RWPE2 (cell line): ENCODE results near the gene AHNAK2.

Experiments used
- ATAC-seq: fragments of 200-7000 bp; cut with Tn5 transposase; 3 replicates; pipeline ENCODE4 v1.9.1; 2021; ENCODE audit warnings: low read depth
- DNase-seq: peaks from one replicate; pipeline ENCODE4 v3.0.0-alpha.2; 2020; ENCODE audit warnings: low spot score
- H3K27ac ChIP-seq: fragments of 450-650 bp; 2 replicates; pipeline ENCODE4 v1.5.1; 2017; ENCODE audit warnings: mild to moderate bottlenecking; ENCODE audit not compliant: poor library complexity, severe bottlenecking
- H3K27me3 ChIP-seq: fragments of 250-450 bp; sonication (Bioruptor Pico); 2 replicates; pipeline ENCODE4 v1.5.1; 2021; ENCODE audit warnings: mild to moderate bottlenecking, moderate library complexity; ENCODE audit not compliant: insufficient read depth, poor library complexity, severe bottlenecking
- H3K36me3 ChIP-seq: fragments of 250-450 bp; sonication (Bioruptor Pico); 2 replicates; pipeline ENCODE4 v1.5.1; 2020; ENCODE audit warnings: low read depth, mild to moderate bottlenecking, moderate library complexity
- H3K4me1 ChIP-seq: fragments of 250-450 bp; sonication (Bioruptor Pico); 2 replicates; pipeline ENCODE4 v1.5.1; 2021; ENCODE audit warnings: mild to moderate bottlenecking, moderate library complexity; ENCODE audit not compliant: insufficient read depth, poor library complexity, severe bottlenecking
- H3K4me3 ChIP-seq: fragments of 250-450 bp; sonication (Bioruptor Pico); 2 replicates; pipeline ENCODE4 v1.5.1; 2021; ENCODE audit warnings: mild to moderate bottlenecking, moderate library complexity; ENCODE audit not compliant: severe bottlenecking
- H3K9me3 ChIP-seq: fragments of 250-450 bp; sonication (Bioruptor Pico); 2 replicates; pipeline ENCODE4 v1.5.1; 2021; ENCODE audit warnings: mild to moderate bottlenecking, moderate library complexity; ENCODE audit not compliant: severe bottlenecking
- TF ChIP-seq, protein P1 (sequence below): fragments of 450-650 bp; IDR thresholded peaks from one replicate; pipeline ENCODE4 v1.5.1; 2017; ENCODE audit warnings: mild to moderate bottlenecking, moderate library complexity; ENCODE audit not compliant: poor library complexity, severe bottlenecking

The AHNAK2 gene

DNA sequence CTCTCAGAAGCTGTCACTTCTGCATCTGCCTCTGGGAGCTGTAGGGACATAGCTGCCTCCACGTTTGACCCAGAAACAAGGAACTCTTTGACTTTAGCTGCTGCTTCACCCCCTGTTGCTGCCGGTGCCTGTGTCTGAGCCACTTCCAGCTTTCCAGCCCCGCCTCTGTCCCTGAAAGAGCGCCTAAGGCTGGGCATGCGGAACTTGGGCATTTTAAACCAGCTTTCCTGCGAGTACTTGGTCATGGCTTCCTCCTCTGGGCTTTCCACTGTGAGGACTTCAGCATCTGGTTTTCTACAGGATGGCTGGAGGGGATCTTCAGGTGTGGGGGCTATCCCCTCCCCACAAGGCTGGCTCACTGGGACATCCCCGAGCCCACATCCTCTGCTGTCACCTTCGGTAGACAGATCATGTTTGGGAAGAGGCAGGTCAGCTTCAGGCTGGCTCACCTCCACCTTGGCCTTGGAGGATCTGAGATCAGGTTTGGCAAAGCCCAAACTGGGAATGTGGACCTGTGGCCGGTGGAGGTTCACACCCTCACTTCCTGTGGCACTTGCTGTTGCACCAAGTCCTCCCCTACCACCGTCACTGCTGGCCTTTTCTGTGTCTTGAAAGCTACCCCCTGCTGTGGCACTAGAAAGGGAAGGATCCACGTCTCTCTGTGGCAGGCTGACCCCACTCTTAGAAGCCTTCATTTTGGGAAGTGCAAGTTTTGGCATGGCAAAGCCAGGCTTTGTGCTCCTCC, 38.3 kb downstream of the AHNAK2 start:
- DNase-seq = peak; percentile 54
- no peaks in the 10 kb centered on the region for H3K9me3 ChIP-seq
- H3K36me3 ChIP-seq = peaks cover 53% of the 10 kb centered on the region
- H3K27ac ChIP-seq = no peak overlapping the region
- ATAC-seq = no peak
- H3K27me3 ChIP-seq = no peaks in the 10 kb centered on the region
- H3K4me1 ChIP-seq = no peaks in the 10 kb centered on the region
- no peak overlapping the region for H3K4me3 ChIP-seq
- TF ChIP-seq, protein P1, sequence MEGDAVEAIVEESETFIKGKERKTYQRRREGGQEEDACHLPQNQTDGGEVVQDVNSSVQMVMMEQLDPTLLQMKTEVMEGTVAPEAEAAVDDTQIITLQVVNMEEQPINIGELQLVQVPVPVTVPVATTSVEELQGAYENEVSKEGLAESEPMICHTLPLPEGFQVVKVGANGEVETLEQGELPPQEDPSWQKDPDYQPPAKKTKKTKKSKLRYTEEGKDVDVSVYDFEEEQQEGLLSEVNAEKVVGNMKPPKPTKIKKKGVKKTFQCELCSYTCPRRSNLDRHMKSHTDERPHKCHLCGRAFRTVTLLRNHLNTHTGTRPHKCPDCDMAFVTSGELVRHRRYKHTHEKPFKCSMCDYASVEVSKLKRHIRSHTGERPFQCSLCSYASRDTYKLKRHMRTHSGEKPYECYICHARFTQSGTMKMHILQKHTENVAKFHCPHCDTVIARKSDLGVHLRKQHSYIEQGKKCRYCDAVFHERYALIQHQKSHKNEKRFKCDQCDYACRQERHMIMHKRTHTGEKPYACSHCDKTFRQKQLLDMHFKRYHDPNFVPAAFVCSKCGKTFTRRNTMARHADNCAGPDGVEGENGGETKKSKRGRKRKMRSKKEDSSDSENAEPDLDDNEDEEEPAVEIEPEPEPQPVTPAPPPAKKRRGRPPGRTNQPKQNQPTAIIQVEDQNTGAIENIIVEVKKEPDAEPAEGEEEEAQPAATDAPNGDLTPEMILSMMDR = no peak

DNA sequence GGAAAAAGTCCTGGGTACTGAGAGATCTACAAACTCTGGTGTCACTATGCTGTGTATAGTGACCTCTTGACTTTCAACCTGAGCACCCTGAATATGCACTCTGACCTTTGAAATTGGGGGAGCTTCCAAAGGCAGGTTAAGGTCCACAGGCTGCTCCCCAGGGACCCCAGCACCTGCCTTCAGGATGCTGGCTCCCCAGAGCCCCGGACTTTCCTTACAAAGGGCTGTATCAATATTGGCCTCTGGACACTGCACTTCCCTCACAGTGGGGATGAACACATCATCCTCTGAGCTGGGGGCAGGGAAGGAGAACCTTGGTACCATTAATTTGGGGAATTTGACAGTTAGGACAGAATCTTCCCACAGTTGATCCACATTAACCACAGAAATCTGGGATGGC, 39.2 kb downstream of the AHNAK2 start:
- Histone ChIP-seq H3K27me3 (no peaks in the 10 kb centered on the region), H3K27ac (no peak overlapping the region), H3K4me1 (no peaks in the 10 kb centered on the region), H3K4me3 (no peak overlapping the region), H3K9me3 (no peaks in the 10 kb centered on the region), H3K36me3 (peaks cover 48% of the 10 kb centered on the region)
- TF ChIP-seq, protein P1 = no peak
- DNase-seq = peak; percentile 34
- ATAC-seq = no peak

DNA sequence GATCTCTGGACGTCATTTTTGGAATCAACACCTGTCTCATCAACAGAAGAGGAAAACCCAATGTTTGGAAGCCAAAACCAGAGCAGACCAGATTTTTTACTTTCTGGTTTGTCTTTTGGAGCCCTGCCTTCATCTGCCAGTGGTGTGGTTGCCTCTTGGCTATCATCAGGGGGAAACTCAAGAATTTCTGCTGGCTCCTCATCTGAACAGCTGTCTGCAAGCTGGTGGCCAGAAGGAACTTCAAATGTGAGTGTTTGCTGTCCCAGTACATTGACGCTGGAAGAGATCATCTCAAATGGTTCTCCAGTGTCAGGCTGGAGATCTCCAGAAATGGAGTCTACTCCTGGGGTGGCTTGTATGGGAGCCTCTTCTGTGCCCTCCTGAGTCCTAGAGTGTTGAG, 39.7 kb downstream of the AHNAK2 start:
- Histone ChIP-seq H3K9me3 (no peaks in the 10 kb centered on the region), H3K27ac (no peak overlapping the region), H3K4me3 (no peak overlapping the region), H3K27me3 (no peaks in the 10 kb centered on the region), H3K36me3 (peaks cover 48% of the 10 kb centered on the region), H3K4me1 (no peaks in the 10 kb centered on the region)
- ATAC-seq (no peak), DNase-seq (no peak)
- TF ChIP-seq, protein P1 = no peak

DNA sequence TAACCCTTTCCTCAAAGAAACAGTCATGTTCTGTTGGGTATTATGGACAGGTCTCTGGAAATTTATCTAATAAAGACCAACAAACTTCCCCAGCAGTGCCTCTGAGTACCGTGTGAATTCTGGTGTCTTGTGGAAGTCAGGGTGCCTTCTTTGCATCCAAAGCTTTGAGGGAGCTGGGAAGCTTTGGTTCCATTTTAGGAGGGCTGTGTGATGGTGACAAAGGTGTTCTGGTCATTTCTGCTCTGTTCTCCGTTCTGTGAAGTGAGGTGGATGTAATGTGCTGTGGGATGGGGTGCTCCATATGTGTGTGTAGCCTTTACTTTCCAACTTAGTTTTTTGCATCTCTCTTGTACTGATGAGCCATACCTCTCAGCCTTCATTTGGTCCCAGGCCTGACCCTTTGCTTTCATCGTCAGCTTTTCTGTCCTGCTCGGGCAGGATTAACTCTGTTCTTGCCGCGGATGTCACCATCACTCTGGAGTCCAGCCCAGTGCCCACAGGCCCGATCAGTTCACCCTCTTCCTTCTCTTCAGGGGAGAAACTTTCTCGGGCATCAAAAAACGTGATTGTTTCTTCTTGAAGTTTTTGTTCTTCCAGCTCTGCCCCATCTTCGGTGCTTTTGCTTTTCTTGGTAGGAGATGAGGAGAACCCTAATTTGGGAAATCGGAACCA, 40.3 kb downstream of the AHNAK2 start:
- no peak for DNase-seq
- Histone ChIP-seq H3K4me3 (no peak overlapping the region), H3K4me1 (no peaks in the 10 kb centered on the region), H3K9me3 (no peaks in the 10 kb centered on the region), H3K27ac (no peak overlapping the region), H3K36me3 (peaks cover 43% of the 10 kb centered on the region), H3K27me3 (no peaks in the 10 kb centered on the region)
- TF ChIP-seq, protein P1 = no peak
- ATAC-seq = no peak

DNA sequence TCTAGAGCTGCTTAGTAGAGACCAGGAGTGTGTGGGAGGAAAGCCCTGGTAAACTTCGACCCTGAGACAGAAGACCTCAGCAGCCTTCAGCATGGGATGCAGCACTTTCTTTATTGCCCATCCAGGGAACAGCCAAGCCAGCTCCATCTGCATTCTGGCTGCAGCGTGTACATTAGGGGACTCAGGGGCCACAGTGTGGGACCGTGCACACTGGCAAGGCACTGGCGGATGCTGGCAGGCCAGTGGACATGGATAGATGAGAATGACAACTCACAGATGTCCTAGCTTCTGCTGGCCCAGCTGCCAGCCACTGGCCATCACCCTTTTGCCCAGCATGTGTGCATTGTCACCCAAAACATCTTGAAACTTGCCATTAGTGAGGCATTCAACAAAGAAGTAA, 41.0 kb downstream of the AHNAK2 start:
- Histone ChIP-seq H3K27ac (no peak overlapping the region), H3K36me3 (peaks cover 40% of the 10 kb centered on the region), H3K4me1 (no peaks in the 10 kb centered on the region), H3K9me3 (no peaks in the 10 kb centered on the region), H3K4me3 (no peak overlapping the region), H3K27me3 (no peaks in the 10 kb centered on the region)
- TF ChIP-seq, protein P1 = no peak
- DNase-seq (peak; percentile 47), ATAC-seq (no peak)
